Stimulated activated CD8-positive, alpha-beta memory T cell treated with anti-CD3 and anti-CD28 coated beads, Interleukin-7, amount 100 ng/mL, for 24 hours (primary cell): ENCODE data around the gene WDR20.

Experiments used
- DNase-seq: peaks from one replicate; pipeline ENCODE4 v3.0.0-alpha.2; 2020; ENCODE audit warnings: low read depth

WDR20 gene

DNA sequence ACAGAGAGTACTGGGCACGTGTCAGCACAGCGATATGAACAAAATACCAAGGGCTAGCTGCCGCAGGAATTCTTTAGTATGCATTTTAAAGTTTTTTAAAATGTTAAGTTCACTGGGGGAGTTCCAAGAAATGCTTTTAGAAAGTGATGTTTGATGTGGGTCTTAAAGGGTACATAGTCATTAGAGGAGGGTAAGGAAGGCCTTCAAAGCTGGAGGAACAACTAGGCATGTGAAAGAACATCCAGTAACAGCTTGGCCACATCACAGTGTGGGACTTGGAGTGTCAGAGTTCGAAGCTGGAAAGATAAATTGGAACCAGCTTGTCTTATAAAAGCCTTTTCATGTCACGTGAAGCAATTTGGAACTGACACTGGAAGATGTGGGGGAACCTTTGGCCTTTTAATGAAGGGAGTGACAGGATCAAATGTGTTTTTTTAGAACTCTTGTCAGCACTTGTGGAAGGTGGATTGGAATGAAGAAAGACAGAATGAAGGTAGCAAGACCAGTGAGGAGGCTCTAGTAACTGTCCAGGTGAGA, 57.7 kb downstream of the WDR20 start:
- DNase-seq, result no peak

DNA sequence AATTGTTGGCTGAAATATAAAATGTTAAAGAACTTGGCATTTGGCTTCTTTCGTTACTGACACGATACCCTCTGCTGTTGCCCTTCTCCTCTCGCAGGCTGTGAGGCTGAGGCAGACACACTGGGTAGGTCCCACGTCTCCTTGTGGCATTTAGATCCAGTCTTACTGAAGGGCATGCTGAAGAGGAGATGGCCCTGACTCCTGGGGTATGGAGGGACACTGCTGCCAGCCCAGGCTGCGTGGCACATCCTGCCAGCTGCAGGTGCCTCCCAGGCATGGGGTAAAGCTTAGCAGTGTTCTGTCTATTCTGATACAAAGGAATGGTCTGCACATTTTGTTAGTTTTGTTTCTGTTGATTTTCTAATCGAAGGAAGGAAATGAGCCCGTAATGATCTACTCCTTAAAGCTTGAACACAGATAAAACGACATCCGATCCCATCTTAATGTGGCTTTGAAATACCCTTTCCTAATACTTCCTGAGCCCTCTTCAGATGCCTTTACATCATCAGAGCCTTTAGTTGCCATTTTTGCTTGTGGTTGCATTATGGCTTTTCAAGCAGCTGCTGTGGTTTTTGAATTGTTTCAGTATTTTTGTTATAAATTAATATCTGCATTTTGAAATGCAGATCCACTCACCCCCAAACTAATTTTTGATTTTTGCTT, 61.1 kb downstream of the WDR20 start:
- DNase-seq, result no peak

DNA sequence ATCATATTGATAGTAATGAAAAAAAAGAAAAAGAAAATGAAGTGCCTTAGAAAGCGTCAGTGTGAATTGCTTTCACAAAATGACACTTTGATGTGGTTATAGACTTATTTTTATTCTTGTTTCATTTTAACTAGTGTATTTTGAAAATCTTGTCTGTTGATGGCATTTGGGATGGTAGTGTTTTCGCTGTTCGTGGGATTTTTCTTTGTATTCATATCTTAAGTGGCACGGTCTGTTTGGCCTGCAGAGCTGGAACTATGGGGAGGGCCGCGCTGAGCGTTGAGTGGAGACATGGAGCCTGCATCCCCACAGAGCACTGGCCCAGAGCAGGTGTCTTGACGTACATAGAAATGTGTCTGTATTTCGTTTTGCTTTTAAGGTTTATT, 61.6 kb downstream of the WDR20 start:
- DNase-seq, result no peak

DNA sequence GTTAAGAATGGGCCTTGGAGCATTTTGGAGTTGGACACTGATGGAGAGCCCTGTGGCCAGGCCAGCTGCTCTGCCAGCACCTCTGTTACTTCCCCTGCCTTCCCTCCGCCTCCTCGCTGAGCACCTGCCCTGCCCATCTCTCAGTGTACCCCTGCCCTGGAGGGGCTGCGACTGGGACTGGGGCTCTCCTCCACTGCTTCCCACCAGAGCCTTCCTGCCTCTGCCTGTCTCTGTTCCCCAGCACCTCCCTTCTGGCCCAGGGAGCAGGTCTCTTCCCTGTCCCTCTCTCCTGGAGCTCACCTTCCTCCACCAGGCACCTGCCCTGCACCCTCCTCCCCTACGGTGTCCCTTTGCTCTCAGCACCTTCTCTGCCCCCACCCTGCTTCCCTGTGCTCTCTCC, 62.1 kb downstream of the WDR20 start:
- DNase-seq, result no peak

DNA sequence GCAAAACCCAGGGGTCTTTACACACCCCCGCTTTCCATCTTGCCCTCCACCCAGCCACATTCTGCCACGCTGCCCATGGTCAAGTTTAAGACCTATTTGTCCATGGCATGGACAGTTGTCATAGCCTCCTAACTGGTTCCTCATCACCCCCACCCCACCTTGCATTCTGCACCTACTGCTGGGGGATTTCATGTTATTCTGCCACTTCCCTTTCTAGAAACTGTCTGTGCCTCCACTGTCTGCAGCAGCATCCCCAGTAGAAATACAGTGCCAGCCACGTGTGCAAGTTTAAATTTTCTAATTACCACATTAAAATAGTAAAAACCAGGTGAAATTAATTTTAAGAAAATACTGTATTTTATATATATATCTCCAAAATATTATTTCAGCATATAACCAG, 63.2 kb downstream of the WDR20 start:
- no peak for DNase-seq

DNA sequence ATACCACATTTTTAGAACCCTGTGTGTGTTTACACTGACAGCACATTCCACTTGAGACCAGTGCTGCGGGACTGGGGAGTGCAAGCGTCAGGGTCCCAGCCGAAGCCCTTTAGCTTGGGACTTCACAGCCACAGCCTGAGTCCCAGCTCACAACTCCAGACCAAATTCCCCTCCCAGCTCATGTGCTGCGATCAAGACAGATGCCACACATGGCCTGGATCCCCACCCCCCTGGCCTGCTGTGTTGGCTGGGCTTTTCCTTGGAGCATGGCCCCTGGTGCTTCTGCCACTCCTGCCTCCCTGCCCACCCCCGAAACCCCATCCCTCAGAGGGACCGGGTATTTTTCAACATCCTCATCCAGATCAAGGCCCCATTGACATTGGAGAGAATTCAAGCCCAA, 63.7 kb downstream of the WDR20 start:
- DNase-seq, result no peak

DNA sequence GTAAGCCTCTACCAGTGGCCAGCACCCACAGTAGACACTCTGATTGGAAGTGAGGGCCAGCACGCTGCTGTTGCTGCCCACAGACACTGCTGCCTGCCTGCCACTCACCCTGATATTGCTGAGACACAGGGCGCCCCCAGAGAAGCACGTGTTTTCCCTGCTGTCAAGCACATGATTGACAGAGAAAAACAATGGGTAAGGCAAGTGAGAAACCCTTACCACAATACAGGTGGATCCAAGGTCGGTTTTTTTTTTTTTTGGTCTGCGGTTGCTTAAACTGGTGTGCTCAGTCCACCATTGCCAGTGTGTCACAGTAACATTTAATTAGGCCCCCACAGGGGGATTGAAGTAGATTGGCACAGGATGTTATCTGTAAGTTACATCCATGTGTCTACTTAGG, 65.9 kb downstream of the WDR20 start:
- DNase-seq, result no peak

DNA sequence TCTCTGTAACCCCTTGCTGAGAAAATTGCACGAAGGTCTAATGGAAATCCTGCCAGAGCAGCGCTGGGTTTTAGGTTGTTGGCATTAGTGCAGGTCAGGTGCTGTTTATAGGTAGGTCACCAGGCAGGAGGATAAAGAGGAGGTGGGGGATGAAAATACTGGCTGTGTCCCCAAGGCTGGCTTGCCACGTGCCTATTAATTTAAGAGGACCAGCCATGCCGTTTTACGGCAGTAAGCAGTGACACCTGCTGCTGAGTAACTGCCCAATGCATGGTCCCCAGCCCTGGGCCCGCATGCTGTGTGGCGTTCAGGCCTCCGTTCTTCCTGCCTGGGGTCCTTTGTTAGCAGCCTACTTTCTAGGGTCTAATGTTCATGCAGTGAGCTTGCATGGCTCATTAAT, 67.2 kb downstream of the WDR20 start:
- DNase-seq, result no peak

DNA sequence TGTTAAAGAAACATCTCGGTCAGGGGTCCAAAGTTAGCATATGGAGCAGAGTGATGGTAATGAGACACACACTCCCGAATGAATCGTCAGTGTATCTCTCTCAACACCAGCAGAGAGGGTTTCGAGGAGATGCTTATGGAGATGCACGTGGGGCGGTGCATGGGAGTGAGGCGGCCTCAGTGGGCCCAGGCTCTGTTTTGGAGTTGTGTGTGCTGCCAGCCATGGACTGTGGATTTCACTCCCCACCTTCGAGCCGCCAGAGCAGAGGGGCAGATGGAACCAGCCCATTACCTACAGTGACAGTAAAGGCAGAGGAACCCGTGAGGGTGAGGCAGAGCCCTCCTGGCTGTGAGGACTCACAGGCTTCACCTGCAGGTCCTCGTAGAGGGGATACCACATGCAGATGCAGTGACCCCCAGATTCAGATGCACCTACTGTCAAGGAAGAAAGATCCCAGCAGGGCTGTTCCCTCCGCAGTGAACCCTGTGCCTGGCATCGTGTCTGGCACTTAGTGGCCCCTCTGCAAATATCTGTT, 68.2 kb downstream of the WDR20 start:
- no peak for DNase-seq

DNA sequence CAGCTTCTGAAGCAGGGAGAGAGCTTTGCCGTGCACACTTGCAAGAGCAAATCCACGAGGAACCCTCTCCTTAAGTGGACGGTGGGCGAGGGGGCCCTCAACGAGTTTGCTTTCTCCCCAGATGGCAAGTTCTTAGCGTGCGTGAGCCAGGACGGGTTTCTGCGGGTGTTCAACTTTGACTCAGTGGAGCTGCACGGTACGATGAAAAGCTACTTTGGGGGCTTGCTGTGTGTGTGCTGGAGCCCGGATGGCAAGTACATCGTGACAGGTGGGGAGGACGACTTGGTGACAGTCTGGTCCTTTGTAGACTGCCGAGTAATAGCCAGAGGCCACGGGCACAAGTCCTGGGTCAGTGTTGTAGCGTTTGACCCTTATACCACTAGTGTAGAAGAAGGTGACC, 69.0 kb downstream of the WDR20 start:
- no peak for DNase-seq

DNA sequence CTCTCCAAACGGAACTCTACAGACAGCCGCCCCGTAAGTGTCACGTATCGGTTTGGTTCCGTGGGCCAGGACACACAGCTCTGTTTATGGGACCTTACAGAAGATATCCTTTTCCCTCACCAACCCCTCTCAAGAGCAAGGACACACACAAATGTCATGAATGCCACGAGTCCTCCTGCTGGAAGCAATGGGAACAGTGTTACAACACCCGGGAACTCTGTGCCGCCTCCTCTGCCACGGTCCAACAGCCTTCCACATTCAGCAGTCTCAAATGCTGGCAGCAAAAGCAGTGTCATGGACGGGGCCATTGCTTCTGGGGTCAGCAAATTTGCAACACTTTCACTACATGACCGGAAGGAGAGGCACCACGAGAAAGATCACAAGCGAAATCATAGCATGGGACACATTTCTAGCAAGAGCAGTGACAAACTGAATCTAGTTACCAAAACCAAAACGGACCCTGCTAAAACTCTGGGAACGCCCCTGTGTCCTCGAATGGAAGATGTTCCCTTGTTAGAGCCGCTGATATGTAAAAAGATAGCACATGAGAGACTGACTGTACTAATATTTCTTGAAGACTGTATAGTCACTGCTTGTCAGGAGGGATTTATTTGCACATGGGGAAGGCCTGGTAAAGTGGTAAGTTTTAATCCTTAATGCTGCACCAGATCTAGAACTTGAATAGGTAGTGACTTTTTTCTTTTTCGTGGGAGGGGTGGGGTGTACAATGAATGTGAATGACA, 69.7 kb downstream of the WDR20 start:
- no peak for DNase-seq

DNA sequence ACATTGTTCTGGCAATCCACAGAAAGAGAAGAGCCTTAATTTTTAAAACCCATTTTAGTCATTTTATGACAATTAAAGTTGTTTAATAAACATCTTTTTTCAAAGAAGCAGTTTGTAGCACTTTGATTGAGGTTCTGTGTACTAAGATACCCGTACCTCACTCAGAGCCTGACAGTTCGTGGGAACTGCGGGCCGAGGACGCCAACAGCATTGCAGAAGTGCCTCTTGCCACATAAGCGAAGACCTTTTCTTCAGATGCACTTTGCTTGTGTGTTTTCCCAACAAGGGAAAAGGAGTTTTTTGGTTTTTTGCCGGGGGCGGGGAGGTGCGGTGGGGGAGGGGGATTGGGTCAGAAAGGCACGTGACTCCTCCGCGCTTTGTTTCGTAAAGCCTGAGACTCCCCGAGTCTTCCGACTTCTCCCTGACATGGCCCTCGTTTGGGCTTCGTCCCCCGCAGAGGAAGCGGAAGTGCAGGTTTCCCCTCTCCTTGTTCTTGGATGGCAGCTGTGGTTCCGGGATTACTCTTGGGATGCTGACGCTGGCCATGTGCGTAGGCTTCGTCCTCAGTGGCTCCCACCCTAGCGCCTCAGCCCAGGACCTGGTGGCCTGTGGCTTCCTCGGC, 70.8 kb downstream of the WDR20 start:
- no peak for DNase-seq

DNA sequence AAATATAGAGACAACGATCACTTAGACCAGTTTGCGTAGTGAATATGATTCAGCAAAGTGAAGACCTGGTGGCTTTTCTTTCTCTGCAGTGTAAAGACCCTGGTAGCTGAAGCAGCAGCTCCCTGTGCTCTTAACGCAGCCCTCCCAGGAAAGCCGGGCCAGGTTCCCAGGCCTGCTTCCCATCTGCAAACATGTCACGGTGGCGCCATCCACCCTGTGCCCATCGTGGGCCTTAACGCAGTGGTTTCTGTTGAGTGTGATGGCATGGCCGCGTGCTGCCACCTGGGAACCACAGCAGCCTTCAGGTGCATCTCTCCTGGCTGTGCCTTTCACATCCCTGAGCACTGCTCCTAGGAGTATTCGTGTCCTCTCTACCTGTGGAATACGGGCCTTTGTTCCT, 71.5 kb downstream of the WDR20 start:
- no peak for DNase-seq

DNA sequence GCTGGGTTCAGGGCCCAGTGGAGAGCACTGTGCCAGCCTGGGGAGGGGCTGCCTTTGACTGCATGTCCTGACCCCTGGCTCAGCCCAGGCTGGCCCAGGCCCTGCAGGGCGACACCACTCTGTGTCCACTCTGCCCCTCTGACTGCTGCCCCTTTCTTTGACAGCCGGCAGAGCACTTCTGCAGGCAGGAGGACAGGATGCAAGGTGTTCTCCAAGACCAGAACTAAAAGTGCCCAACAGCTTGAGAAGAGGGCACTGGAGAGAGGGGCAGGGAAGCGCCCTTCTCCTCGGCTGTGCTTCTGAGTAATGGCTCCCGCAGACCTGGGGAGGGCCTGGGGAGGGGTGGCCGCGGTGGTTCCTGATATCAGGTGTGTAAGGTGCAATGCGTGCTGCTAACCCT, 72.7 kb downstream of the WDR20 start:
- no peak for DNase-seq

DNA sequence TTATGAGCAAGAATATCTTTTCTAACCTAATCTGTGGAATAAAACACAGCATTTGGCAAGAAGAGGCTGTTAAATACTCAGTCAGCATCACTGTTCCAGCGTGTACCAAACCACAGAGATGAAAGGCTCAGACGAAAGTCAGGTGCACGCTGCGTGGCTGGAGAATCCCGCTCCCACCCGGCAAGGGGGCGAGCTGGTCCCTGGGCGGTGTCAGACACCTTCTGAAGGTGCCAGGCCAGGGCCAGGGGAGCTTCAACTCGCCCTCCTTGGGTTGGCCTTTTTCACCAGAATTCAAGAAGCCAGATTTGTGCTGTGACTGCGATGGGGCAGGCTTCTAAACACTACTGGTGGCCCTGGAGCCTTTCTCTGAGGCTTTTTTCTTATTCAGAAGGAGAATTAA, 73.1 kb downstream of the WDR20 start:
- no peak for DNase-seq

DNA sequence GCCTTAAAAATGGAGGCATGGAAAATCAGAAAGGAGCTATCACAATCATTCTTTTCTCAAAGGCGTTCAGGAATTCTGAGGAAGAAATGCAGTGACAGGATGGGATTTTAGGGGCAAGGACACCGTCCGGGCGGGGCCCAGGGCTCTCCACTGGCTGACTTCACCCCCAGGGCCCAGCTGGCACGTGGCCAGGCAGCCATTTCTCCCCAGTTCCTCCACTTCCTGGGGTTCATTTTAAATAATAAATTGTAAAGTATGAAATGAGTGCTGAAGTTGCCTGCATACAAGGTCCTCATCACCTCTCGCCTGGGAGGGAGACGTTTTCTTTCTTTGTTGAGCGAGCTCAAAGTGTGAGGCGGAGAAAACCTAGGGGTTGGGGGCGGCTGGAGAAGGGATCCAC, 73.8 kb downstream of the WDR20 start:
- DNase-seq, result no peak

DNA sequence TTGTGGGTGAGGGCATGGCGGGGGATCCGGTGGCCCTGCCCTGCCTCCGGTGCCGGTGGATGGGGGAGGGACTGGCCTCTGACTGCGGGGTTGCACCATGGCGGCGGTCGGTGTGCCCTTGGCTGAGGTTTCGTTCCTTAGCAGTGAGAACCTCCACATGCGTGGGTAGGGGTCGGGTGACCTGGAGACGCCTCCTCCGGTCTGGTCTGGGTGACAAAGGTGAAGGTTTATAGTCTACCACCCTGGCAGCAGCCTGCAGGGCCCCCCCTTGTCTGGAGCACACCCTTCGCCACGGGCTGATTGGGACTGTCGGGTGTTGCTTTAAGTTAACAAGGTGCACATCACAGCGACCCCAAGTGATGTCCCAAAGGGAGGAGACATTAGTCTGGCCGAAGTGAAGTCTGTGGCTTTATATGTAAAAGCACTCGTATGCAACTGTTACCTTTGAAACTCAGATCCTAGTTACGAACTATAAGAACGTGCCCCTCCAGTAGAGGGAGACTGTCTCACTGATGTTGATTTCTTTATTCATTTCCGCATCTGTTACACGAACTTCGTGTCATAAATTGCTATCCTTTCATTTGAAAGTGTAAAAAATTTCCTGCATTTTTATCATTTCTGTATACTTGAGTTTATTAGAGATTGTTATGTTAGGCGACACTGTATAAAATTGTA, 74.4 kb downstream of the WDR20 start:
- no peak for DNase-seq

DNA sequence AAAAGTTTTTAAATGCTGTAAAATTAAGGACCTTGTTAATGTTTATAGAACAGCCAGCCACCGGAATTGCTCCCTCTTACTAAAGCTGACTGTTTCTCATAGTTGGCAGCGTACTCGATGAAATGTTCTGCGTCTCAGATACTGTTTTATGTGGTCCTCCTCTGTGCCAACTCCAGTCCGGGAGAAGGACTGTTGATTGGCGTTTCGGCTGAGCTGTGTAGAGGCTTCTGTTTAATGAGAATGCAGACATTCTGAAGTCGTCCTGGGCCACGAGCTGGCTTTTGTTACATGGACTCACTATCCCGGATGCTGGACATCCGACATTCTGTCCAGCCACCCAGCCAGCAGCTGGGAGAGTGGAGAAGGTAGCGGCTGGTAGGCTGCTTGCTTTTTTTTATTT, 75.4 kb downstream of the WDR20 start:
- DNase-seq, result no peak

DNA sequence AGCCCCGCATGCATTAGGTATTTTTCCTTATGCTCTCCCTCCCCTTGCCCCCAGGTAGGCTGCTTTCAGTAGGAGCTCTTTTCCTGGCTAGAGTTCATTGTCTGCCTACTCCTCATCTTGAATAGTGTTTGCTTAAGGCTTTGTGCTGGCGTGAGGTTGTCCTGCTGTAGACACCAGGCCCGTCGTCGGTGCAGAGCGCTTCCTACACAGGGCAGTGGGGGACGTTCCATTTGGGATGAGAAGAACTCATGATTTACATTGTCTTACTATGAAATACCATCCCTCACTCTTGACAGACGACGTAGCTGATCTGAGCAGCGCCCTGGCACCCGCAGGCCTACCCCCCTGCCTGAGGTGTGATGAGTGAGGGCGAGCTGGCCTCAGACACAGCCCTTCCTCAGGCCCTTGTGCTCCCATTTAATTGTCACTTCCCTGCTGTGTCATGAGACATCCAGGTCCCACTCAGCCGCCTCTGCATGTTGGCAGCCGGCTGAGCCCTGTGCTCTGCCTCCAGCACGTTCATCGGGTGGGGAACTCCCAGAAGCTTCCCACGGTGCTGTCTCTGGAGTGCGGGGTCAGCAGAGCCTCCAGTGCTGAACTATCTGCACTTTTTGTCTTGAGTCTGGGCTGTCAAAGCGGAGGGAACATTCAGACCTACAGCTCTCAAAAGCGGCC, 76.0 kb downstream of the WDR20 start:
- DNase-seq, result no peak

DNA sequence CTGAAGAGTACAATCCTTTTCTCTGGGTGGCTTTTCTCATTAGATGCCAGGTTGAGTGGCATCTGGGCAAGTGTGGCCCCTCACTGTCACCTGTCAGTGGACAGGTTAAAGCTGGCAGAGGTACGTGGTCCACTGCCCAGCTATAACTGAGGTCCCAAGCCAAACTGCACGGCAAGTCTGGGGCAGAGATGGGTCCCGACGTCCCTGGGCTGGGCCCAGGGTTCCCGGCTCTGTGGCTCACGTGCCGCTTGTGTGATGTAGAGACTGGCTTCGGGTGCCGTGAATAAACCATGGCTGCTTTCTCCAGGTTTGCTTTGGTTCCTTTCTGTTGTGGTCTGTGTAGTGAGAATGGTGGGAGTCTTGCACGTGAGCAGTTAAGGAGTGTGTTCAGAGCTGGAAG, 77.7 kb downstream of the WDR20 start:
- DNase-seq, result no peak

DNA sequence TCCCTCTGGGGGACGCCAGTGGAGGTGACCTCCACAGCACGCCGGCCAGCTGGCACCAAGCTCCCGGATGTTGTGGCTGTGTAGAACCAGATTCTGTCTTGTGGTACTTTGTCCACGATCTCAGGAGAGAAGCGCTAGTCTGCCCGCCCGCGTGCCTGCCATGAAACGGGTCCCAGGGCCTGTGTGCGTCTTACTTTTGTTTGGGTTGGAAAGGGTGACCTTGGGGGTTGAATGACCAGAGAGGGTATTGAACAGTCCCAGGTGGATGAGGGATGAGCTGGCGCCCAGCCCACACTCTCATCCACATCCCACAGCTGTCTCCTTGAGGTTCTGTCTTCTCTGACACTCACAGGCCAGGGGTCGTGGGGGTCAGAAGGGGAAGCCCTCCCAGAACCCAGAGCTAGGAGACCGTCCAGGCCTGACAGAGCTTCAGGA, 78.3 kb downstream of the WDR20 start:
- no peak for DNase-seq

DNA sequence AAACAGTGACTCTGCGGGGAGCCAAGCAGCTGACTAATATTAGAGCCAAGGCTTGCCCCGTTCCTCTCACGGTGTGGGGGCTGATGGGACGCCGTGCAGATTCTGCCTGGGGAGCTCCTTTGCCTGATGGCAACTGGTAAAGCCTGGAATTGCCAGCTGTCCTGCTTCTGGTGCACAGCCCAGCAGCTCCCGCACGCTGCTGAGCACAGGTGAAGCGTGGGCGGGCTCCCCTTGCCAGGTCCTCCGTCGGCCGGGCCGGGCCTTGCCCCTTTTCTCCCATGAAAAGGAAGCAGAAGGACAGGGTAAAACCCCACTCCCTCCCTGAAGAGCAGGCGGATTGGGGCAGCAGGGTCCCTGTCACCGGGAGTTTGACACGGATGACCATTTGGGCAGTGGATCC, 79.0 kb downstream of the WDR20 start:
- no peak for DNase-seq
